IPS DF 4.7 (cell line): ENCODE data around the gene LHX3.

Source experiments
- DNase-seq: peaks from one replicate; pipeline ENCODE4 v3.0.0-alpha.2; 2013; ENCODE audit warnings: low spot score; ENCODE audit errors: extremely low read depth

Gene LHX3

DNA sequence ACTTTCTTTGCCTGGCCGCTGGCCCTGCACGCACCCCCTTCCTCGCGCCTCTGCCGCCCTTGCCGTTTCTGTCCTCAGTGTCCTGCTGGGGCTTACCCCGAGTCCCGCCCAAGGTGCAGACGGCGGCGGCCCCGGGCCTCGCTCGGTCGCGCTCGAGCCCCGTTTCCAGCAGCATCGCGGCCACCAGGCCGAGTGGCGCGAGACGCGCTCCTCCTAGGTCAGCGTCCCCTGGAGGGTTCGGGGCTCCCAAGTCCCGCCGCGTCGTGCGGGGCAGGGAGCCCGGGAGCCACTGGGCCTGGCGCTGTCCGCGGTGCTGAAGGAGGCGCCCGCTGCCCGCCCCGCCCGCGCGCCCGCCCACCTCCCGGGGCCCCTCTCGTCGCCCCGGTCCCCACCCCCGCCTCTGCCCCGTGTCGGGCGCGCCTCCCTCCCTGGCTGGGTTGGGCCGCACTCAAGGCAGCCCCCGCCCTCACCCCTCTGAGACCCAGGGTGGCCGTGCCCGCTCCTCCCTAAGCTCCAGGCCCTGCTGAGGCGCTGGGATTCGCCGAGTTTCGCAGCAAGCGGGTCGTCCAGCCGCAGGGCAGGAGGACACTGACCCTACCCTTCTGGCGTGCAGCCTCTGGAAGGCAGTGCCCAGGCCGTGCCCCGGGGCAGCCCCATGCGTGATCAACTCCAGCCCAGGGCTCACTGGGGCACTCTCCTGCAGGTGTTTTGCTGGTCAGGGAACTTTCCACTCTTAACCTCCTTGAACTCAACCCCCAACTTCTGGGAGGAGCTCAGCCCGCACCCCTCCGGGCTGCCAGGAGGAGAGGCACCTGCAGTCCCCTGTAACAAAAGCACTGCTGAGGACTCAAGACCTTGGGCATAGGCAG, at the start of gene LHX3:
LHX3 (minus strand) TSS at position 291 of the 869 bp plus-strand sequence; CDS start at position 175, 116 bp downstream.
- DNase-seq = no peak

DNA sequence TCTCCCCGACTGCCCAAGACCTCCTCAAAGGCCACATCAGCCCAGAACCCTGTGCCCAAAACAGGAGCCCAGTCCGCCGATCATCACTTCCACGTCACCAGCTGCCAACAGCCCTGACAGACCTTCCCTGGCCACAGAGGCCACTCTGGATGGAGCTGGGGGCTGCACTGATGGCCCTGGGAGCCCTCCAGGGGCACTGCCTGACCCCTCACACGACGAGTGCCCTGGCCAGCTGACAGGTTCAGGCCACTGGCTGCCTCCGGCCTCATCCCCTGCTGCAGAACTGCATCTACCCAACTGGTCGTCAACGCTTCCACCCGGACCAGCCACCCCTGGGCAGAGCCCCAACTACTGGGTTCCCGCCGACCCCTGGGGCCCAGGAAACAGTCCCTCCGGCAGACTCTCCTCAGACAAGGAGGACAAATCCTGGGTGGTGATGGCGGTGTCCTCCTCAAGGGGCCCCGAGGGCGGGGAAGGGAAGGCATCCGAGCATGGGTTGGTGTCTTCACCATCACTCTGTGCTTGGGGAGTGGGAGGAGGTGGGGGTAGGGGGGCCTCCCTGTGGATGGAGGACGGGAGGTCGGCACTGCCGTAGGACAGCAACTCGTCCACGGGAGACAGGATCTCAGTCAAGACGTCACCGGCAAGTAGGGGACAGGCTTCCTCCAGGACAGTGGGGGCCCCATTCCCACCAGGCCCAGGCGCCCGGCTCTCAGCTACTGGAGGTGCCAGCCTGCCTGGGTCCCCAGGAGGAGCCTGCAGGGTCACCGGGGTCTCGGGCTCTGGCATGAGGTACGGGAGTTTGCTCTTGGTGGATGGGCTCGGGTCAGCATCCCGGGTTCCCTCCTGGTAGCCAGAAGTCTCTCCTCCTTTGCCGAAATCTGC, 48.6 kb upstream of the LHX3 start:
- DNase-seq = no peak

DNA sequence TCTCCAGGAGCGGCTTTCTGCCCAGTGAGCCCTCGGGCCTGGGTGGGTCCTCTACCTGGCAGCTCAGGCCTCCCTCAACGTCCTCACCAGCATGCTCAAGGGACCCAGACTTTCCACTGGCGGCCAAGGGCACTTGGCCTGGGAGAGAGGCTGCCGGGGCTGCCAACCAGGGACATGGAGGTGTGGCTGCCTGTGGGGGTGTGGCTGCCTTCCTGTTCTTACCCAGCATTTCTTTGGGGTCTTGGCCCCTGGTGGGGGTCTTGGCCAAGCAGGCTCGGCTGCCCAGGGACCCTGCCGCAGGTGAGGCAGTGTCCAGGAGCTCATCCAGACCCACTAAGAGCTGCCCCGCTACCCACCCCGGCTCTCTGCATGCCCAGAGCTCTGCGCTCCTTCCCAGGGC, 47.9 kb upstream of the LHX3 start:
- no peak for DNase-seq

DNA sequence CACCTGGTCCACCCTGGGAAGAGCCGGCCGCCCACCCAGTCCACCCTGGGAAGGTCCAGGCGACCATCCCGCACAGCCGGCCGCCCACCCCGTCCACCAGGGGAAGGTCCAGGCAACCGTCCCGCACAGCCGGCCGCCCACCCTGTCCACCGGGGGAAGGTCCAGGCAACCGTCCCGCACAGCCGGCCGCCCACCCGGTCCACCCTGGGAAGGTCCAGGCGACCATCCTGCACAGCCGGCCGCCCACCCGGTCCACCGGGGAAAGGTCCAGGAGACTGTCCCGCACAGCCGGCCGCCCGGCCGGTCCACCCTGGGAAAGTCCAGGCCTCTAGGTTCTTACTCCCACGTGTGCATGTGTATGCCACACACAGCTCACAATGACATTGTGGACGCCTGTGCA, 47.4 kb upstream of the LHX3 start:
- no peak for DNase-seq

DNA sequence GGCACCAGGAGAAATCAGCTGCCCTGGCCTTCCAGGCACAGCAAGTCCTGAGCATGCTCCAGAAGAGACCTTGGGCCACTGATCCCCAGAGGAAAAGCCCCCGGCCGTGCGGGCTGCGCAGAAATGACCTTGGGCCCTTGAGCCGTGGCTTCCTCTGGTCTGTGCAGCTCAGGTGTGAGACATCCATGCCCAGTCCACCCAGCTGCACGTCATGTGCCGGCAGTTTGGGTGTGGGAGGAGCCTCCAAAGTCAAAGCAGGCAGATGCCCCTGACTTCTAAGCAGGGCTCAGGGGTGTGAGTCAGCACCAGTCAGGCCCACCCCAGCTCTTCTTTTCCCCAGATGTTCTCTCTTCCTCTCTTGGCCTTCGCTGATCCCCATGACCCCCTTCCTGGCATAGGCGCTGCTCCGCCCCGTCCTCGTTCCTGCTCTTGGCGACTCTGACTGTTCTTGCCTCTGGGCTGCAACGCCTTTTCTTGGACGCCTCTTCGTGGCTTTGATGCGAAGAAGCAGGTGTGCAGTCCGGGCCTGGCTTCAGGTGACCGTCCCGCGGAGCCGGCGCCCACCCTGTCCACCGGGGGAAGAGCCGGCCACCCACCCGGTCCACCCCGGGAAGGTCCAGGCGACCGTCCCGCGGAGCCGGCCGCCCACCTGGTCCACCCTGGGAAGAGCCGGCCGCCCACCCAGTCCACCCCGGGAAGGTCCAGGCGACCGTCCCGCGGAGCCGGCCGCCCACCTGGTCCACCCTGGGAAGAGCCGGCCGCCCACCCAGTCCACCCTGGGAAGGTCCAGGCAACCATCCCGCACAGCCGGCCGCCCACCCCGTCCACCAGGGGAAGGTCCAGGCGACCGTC, 46.6 kb upstream of the LHX3 start:
- DNase-seq = no peak

DNA sequence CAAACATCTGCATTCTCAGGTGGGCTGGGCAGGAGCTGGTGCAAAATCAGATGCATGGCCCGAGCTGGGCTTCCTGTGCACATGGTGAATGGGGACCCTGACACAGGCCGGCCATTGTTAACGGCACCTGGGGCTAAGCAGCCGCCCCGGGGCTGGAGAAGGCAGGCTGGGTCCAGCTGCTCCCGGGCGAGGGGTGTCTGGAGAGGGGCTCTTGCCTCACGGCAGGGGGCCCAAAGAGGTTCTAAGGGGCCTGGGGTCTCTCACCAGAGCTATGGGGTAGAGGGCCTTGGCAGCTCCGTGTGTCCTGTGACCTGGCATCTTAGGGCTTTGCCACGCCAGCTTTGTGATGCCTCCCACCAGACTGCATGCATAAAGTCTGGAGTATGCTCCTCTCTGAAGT, 45.7 kb upstream of the LHX3 start:
- no peak for DNase-seq

DNA sequence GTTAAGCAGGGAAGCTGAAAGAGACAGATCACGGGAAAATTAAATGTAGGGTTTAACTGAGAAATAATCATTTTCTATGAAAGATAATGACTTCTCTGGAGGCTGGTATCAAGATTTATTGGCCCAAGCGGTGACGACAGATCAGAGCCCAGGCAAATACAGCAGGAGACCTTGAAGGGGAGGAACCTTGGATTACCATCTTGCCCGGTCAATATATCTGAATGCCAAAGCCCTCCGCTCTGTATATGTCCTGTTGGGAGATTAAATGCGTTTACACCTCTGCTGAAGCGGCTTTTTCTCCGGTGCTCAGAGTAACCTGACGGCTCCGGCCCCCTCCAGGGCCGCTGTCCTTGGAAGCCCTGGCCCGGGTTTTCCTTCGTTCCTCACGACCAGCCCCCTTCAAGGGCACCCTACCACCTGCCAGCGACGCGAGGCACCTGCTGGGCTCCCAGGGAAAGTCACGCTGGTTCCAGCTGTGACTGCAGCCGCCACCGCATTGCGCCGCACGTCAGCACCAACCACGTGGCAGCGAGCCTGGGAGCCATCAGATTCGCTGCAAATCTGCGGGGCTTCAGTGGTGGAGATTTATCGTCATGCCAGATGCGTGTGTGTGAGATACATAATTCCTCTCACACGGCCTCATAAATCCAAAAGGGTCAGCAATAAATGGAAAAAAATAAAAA, 45.1 kb upstream of the LHX3 start:
- DNase-seq = no peak

DNA sequence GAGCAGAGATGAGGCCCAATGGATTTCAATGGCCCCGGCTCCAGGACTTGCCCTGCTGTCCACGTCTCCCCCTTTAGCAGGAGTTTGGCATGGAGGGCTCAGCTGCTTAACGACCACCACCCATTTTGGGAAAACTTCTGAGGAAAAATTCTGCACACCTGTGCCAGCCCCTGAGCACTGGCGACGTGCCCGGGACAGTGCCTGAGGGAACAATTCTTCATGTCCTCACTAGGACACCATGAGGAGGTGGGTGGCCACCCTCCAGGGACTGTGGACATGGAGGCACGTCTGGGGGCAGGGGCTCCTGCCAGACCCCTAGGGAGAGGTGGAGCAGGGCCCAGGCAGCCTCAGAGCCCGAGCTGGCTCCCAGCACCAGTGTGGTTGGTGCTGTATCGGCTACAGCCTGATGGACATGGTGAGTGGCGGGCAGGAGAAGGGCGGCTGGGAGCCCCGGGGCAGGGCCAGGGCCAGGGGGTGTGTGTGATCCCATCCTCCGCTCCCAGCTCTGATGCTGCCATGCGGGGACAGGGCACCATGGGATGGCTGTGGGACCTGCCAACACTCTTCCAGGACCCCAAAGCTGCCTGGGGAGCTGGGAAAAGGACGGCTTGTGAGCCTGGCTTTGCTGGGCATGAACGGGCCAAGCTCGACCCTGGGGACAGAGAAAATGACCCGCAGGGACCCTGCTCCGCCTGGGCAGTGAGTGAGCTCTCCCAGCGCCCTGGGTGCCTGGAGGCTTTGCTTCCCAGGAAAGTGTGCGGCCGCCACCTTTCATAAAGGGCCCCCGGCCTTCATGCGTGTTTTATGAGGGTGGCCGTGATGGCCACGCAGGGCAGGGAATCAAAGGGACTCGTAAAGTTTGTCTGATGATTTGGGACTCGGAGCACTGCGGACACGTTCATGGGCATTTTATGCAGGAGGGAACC, 44.3 kb upstream of the LHX3 start:
- no peak for DNase-seq

DNA sequence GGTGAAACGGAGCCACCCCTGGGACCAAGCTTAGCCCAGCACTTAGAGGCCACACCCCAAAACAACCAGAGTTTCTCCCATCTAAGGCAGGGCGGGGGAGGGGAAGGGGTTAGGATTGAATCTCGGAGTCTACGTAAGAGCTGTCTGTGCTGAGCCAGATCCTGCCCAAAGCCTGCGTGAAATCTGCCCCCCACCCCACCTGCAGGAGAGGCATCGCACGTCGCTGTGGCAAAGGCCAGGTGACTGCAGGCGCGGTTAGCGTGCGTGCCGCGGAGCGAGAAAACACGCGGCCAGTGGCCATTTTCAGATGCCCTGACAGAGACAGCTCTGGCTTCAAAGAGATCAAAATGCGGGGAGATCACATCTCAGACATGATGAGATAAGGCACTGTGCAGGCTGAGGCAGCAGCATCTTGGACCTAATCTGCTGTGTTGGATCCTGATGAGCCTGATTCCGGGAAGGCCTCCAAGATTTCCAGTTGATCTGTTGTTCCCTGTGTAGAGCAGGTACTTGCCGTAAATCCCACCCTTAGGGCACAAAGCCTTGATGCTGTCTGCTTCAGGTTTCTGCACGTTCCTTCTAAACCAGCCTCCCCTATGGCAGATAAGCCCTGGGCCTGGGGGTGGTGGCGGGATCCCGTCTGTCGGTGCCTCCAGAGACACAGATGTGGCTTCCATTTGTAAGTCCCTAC, 43.2 kb upstream of the LHX3 start:
- no peak for DNase-seq

DNA sequence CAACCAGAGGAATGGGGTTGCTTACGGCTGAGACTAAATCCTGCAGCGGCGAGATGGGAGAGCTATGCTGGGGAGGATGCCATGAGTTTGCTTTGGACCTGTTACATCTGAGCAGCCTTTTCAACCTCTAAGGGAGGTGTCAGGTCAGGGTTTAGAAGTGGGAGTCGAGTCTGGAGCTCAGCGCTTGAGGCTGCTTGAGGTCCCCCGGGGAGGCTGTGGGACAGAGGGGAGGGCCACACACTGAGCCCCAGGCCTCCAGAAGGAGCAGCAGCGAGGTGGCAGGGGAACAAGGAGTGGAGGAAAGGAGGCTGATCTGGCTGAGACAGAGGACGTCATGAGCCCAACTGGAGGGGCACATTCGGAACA, 42.6 kb upstream of the LHX3 start:
- DNase-seq = no peak

DNA sequence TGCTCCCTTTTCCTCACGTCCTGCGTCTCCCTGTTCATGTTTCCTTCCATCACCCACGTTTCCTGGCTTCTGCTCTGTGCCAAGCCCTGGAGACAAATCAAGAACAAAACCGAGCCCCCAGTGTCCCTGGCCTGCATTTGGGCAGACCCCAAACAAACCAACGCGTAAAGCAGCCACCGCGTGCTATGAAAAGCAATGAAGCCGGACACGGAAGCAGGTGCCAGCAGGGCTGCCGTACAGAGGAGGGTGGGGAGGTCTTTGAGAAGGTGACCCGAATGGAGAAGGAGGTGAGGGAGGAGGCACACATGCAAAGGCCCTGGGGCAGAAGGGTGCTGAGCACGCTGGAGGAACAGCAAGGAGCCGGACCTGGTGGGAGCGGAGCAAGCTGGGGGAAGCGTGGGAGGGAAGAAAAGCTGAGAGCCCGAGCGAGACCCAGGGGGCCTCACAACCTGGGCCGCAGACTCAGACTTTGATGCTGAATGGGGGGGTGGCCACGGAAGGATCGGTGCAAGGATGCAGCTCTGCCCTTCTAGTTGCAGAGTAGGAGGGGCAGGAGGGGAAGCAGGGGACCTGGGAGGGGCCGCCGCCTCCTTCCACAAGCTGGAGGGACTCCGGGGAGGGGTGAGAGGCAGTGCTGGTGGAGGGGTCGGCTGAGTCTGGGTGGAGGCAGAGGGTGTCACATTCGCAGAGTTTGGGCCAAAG, 42.1 kb upstream of the LHX3 start:
- no peak for DNase-seq

DNA sequence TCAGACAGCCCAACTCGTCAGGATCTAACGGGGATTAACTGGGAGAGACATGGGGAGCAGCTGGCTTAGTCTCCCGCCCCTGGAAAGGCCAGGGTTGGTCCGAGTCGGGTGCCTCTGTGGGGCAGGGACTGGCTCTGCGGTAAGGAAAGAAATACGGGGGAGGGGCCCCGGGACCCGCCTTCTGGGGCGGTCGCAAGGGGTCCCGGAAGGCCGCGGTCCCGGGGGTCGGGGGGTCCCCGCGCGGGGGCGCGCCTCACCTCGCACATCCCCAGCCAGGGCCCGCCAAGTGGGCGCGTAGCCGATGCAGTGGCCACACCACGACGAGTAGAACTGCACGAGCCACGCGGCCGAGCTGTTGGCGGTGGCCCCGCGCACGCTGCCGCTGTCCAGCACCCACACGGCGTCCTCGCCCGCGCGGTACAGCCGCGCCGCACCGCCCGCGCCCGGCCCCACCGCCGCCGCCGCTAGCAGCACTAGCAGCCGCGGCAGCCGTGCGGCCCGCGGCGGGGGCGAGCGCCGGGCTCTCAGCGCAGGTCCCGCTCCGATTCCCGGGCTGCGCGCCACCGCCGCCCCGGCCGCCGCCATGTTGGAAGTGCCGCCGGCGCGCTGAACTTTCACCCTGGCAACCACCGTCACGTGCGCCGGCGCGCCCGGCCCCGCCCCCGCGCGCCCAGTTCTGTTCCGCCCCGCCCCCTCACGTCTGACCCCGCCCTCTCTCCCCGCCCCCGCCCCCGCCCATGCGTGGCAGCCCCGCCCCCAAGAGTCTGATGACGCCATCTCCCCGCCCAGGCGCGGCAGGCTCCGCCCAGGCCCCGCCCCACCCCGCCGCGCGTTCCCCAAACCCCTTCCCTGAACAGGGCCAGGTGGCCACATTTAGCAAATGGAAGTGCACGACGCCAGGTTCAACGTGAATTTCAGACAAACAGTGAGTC, 40.6 kb upstream of the LHX3 start, which contains the start of gene QSOX2:
QSOX2 (minus strand) TSS at position 594 of the 932 bp plus-strand sequence; CDS start at position 585, 9 bp downstream.
- DNase-seq = no peak

DNA sequence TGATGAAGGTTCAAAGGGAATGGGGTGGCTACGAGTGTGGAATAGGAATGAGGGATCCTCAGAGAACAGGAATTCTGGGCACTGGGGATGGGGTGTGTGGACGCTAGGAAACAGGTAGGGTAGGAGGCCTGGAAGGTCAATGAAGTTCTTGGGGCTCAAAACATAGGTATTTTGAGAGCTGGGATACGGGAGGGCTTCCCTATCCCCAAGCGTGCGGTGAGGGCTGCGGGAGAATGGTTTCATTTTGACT, 40.0 kb upstream of the LHX3 start:
- DNase-seq = no peak

DNA sequence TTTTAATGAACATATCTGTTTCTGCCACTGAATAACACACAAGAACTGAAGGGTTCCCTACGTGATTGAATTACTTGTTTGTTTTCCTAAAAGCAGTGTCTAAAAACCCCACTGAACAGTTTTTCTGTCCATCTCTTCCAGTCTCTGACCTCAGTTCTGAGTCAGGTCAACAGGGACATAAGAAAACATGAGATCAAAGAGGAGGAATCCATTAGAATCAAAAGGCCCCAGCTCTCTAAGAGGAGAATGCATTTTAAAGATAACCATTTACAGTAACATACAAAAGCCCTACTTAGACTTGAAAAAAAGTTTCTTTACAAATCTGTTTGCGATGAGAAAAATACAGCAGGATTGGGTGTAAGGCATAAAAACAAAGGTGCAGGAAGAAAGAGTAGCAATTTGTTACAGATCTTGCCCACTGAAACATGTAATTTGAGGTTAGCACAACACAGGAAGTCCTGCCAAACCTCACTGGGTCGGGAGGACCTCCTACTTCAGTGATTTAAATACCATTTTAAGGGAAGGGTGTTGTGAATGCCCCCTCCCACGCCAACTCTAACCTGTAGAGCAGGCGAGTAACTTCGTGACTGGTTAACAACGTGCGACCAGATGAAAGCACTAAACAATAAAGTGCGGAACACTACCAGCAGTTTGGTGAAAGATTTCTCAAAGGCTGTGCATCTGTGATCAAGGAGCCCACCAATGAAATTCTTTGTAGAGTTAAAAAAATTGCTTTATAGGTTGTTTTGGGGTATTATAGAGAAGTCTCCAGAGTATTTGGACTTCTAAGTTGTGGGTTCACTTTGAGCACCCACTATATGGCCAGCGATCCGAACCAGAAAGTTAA, 39.4 kb upstream of the LHX3 start:
- DNase-seq = no peak

DNA sequence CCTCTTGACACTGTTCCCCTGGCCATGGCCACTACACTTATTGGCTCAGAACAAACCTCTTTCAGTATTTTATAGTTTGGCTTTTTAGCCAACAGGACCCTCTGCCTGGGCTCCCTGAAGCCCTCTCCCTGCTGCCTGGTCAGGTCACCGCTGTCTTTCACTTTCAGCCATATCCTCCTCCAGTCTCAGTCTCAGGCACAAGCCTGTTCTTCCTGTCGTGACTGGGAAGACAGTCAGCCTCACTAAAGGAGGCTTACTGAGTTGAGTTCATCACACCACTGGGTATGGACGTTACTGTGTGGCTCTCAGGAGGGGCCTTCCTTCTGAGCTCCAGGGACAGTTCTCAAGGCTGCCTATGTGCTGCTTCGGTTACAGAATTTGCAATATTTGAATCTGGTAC, 38.7 kb upstream of the LHX3 start:
- DNase-seq = no peak

DNA sequence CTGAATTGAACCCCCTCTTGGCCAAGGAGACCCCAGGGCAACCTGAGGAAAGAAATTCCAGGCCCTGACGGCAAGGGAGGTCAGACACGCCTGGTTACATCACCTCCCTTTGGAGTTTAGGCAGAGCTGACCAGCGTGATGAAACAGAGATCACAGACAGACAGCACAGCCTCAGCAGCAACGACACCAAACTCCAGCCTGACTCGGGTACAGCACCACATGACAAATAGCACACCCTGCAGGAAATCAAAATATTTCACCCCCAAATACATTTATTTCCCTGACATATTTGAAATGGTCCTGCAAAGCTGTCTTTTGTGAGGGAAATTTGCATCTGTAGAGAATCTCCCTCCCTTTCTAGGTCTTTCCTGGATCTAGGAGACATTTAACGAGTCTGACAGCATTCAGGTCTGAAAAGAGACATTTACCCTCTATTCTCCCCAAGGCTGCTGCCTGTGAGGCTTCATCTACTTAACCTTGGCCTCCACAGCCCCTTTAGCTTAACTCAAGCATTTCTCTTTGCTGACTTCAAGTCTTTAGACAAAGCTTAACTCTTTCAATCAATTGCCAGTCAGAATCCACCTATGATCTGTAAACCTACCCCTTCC, 38.1 kb upstream of the LHX3 start:
- no peak for DNase-seq
